Measurements from ENCODE around the gene FLNB. TPM values are rescaled to one million over a fixed set of nuclear protein-coding genes. Genes with fewer than 3 reads are reported as not detected.

FLNB gene
- total RNA-seq, 1 experiment from 2014 or later: 83.4 TPM

DNA sequence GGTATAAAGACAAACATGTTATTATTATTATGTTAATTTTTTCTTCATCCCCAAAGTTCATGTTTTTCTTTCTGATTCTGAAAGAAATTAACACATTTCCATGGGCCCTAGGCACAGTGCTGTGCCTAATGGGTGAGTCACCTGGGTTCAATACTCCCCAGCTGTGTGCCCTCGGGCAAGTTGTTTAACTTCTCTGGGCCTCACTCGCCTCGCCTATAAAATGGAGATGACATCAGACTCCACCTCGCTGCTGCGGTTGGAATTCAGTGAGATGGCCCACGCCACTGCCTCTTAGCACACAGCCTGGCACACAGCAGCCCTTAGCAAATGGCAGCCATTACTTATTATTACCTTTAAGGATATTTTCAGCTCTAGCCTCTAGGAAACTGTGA, 179.9 kb downstream of the FLNB start:
- no peak overlapping the region for H2BK5ac ChIP-seq (ENCODE audit: insufficient read length, low read length)
- no peak overlapping the region for H3T11ph ChIP-seq (ENCODE audit: low read length)
- peaks cover 5% of the 10 kb centered on the region for H4K20me1 ChIP-seq (ENCODE audit: control insufficient read depth, insufficient read depth, insufficient read length)
- H3K4me1 ChIP-seq (ENCODE audit: insufficient read depth, low read length): peaks cover 2% of the 10 kb centered on the region; the same call in 1 of the 2 replicates
- H3K36me3 Mint-ChIP-seq (ENCODE audit: insufficient read depth in 1 of 3, low read depth in 3 of 3): no peaks in the 10 kb centered on the region
- H3K27me3 ChIP-seq (ENCODE audit: insufficient read depth, low read length): no peaks in the 10 kb centered on the region
- H3K9ac ChIP-seq (ENCODE audit: extremely low read depth, insufficient read length, low read length): no peak overlapping the region
- no peak overlapping the region for H2BK20ac ChIP-seq (ENCODE audit: low read depth, low read length, poor library complexity, severe bottlenecking)
- DNase-seq: no peak
- H3K4ac ChIP-seq (ENCODE audit: low read depth, low read length): no peak overlapping the region
- peaks cover 10 to 11% of the 10 kb centered on the region in 2 experiments for H3K4me1 Mint-ChIP-seq
- no peak overlapping the region for H4K8ac ChIP-seq (replicated peaks; ENCODE audit: insufficient read length, low read depth, low read length)
- H3K23me2 ChIP-seq (ENCODE audit: insufficient read length, low read depth, low read length, poor library complexity, severe bottlenecking): no peaks in the 10 kb centered on the region
- no peak overlapping the region for H2AK5ac ChIP-seq (ENCODE audit: insufficient read length, low read length)
- H3K23ac ChIP-seq (ENCODE audit: insufficient read length, low read depth, low read length): no peak overlapping the region
- TF ChIP-seq, protein P1, sequence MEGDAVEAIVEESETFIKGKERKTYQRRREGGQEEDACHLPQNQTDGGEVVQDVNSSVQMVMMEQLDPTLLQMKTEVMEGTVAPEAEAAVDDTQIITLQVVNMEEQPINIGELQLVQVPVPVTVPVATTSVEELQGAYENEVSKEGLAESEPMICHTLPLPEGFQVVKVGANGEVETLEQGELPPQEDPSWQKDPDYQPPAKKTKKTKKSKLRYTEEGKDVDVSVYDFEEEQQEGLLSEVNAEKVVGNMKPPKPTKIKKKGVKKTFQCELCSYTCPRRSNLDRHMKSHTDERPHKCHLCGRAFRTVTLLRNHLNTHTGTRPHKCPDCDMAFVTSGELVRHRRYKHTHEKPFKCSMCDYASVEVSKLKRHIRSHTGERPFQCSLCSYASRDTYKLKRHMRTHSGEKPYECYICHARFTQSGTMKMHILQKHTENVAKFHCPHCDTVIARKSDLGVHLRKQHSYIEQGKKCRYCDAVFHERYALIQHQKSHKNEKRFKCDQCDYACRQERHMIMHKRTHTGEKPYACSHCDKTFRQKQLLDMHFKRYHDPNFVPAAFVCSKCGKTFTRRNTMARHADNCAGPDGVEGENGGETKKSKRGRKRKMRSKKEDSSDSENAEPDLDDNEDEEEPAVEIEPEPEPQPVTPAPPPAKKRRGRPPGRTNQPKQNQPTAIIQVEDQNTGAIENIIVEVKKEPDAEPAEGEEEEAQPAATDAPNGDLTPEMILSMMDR (conservative IDR thresholded peaks at IDR 0.05): no peak
- H4K5ac ChIP-seq (ENCODE audit: insufficient read length, low read depth, low read length): no peak overlapping the region
- no peak overlapping the region for H2BK120ac ChIP-seq (ENCODE audit: low read depth, low read length, poor library complexity, severe bottlenecking)
- no peak overlapping the region for H3K18ac ChIP-seq (ENCODE audit: insufficient read length, low read depth, low read length)
- no peaks in the 10 kb centered on the region for H3K9me3 ChIP-seq (ENCODE audit: control insufficient read depth, low read depth, low read length)
- WGBS (ENCODE audit: extremely low coverage, insufficient read length, low lambda C conversion rate): no CpG with 5 or more reads among the region's 6 CpGs
- no peak overlapping the region; a peak in 1 of 7 replicates for H3K27ac Mint-ChIP-seq
- no peaks in the 10 kb centered on the region for H3K9me3 Mint-ChIP-seq
- peaks cover 4% of the 10 kb centered on the region; the same call in 1 of the 2 replicates for H3K27me3 Mint-ChIP-seq (ENCODE audit: low read depth)
- no peak overlapping the region for H4K91ac ChIP-seq (ENCODE audit: insufficient read length, low read depth, low read length)
- H3K27ac ChIP-seq (ENCODE audit: insufficient read length, low read depth, low read length): no peak overlapping the region
- no peak overlapping the region for H3K14ac ChIP-seq (ENCODE audit: insufficient read depth, low read length)
- no peak overlapping the region for H2AFZ ChIP-seq (ENCODE audit: low read length)
- no peaks in the 10 kb centered on the region for H3K79me2 ChIP-seq (ENCODE audit: insufficient read depth, low read length)
- H3K4me2 ChIP-seq (ENCODE audit: insufficient read depth, insufficient read length, low read length): no peak overlapping the region
- no peak overlapping the region for H3K4me3 Mint-ChIP-seq
- no peaks in the 10 kb centered on the region for H3K79me1 ChIP-seq (ENCODE audit: insufficient read depth, low read depth, low read length, poor library complexity, severe bottlenecking)
- H2BK12ac ChIP-seq (ENCODE audit: insufficient read length, low read depth, low read length): no peak overlapping the region
- H3K56ac ChIP-seq (ENCODE audit: insufficient read length, low read depth, low read length): no peak overlapping the region
- H2BK15ac ChIP-seq (ENCODE audit: low read depth, low read length): no peak overlapping the region

Data from H9 (cell line).